ENCODE results near the gene PRRT1B. TPM values are rescaled to one million over a fixed set of nuclear protein-coding genes. Genes with fewer than 3 reads are reported as not detected.

The PRRT1B gene
- total RNA-seq: not detected in 2 replicates

DNA sequence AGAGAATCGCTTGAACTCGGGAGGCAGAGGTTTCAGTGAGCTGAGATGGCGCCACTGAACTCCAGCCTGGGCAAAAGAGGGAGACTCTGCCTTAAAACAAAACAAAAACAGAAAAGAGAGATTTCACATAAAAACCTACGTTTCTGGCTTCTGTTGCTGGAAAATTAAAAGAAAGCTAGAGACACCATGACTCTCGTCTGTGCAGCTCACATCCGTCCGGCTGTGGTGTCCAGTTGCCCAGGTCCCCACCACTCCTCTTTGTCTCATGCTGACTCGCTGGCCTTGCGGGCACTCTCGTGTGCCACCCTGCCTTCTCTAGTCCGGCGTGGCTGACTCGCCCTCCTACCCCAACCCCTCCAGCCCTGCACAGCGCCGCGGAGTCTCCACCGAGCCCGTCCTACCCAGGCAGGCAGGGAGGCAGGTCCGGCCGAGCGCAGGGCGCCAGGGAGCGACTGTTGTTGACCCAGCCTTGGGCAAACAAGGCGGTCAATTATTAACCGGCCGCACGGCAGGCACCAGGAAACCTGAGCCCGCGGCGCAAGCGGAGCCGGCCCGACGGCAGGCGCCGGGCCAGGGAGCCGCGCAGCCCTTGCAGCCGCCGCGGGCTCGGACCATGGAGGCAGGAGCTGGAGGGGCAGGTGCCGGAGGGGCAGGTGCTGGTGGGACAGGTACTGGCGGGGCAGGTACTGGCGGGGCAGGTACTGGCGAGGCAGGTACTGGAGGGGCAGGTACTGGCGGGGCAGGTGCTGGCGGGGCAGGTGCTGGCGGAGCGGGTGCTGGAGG, at the start of gene PRRT1B:
PRRT1B (plus strand) TSS at position 521 of the 783 bp plus-strand sequence; CDS start at position 614, 93 bp downstream.

DNA sequence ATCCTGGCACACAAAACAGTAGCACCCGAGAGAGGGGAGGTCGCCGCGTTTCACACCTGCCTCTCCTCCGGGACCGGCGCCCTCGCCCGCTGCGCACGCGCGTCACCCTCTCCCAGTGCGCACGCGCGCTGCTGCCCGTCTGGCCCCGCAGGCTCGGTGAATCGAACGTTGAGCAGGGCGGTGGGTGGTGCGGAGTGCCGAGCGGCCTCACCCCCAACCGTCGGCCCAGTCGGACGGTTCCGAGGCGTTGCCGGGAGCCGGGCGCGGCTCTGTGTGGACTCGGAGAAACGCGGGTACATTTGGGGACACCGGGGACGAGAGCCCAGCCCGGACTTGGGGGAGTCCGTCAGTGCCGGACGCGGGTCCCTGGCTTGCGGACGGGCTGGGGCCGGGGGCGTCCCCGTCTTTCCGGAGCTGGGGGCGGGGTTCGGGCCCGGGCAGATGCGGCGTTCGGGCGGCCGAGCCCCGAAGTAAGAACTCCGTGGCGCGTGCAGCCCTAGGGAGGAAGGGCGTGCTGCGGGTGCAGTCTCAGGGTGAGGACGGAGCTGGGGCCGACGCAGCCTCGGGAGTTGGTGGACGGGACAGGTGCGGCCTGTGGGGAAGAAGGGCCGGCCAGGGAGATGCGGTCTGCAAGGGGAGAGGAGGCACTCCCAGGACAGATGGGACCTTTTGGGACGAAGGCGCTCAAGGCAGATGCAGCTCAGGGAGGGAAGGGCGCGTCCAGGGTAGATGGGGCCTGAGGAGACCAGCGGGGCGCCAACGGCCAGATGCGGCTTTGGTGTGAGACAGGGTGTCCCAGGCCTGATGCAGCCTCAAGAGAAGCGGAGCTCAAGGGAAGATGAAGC, 42.3 kb upstream of the PRRT1B start, which contains the start of gene POMT1:
POMT1 (plus strand) TSS at position 138 of the 845 bp plus-strand sequence. CDS start 1,301 bp downstream, outside the sequence.

DNA sequence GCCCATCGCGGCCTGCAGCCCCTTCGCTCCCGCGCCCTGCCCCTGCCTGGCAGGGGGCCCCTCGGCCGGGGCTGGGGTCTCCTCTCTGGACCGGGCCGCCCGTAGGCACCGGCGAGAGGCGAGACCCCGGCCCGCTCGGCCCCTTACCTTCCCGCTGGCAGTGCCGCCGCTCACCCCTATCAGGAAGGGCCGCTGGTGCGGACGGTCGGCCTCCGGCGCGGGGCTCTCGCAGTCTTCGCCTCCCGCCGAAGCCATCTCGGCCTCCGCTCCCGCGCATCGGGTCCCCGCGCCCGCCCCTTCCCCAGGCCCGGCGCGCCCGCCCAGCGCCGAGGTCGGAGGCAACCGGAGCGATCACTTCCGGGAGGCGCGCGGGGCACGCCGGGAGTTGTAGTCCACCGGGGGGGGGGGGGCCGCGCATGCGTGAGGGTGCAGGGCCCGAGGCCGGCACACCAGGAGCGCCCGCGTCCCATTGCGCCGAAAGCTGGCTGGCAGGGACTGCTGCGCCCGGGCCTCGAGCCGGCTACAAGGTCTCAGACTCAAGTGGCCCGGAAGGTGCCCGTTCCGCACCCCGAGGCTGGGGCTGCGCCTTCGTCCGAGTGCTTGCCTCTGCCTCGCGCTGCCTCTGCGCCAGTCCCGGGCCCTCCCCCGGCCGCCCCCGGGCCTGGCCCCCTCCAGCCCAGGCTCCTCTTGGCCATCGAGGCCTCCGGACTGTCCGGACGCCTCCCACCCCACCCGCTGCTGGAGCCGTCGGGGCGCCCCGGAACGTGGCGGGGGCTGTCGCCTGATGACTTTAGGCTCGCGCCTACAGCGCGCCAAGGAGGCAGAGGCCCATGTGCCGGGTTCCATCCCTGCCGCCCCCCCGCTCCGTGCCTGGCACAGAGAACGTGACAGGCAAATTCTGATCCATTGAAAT, 14.1 kb upstream of the PRRT1B start, which contains the start of gene UCK1:
UCK1 (minus strand) TSS at position 344 of the 913 bp plus-strand sequence; CDS start at position 255, 89 bp downstream.

Other genes with a start within 250 kb of the PRRT1B start
- 65.2 and 76.7 TPM in 2 replicates for gene PRRC2B, start 151.4 kb upstream of the PRRT1B start, total RNA-seq
- gene POMT1, start 42.6 kb upstream of the PRRT1B start, total RNA-seq: 19.9 and 38.7 TPM in 2 replicates
- gene UCK1, start 14.3 kb upstream of the PRRT1B start, total RNA-seq: 24.6 and 37.4 TPM in 2 replicates
- 16.5 and 22.6 TPM in 2 replicates for gene RAPGEF1, start 194.6 kb downstream of the PRRT1B start, total RNA-seq